K562 (cell line): ENCODE data around the gene OLAH. TPM values are rescaled to one million over a fixed set of nuclear protein-coding genes. Genes with fewer than 3 reads are reported as not detected.

Source experiments
- BMI1 ChIP-seq: fragments of 150-350 bp; IDR thresholded peaks from 2 replicates; pipeline ENCODE4 v1.6.1; 2014; ENCODE audit warnings: low read length
- E2F3 ChIP-seq: fragments of 250-450 bp; sonication (Bioruptor Pico); IDR thresholded peaks from 2 replicates; pipeline ENCODE4 v1.4.0; 2020; ENCODE audit warnings: mild to moderate bottlenecking
- ESRRA ChIP-seq: fragments of 450-650 bp; IDR thresholded peaks from 2 replicates; pipeline ENCODE4 v1.6.1; 2014; ENCODE audit warnings: low read depth, mild to moderate bottlenecking, moderate library complexity, borderline replicate concordance
- HMGN3 ChIP-seq: IDR thresholded peaks from 2 replicates; pipeline ENCODE4 v1.6.1; 2011; ENCODE audit warnings: borderline replicate concordance, low read depth, mild to moderate bottlenecking, mixed read lengths, low read length; ENCODE audit not compliant: insufficient read length; ENCODE audit errors: extremely low read depth
- KDM5B ChIP-seq: fragments of 200-600 bp; sonication (generic); IDR thresholded peaks from 2 replicates; pipeline ENCODE4 v1.6.1; 2012; ENCODE audit warnings: low read depth, mild to moderate bottlenecking, moderate library complexity, low read length, control low read depth, inconsistent platforms; ENCODE audit not compliant: insufficient replicate concordance
- NFIC ChIP-seq: fragments of 450-650 bp; IDR thresholded peaks from 2 replicates; pipeline ENCODE4 v1.6.1; 2017; ENCODE audit warnings: mild to moderate bottlenecking, inconsistent platforms
- NFXL1 ChIP-seq: fragments of 450-650 bp; formaldehyde crosslinking; IDR thresholded peaks from 2 replicates; pipeline ENCODE4 v1.4.0; 2021; ENCODE audit warnings: mild to moderate bottlenecking
- RB1 ChIP-seq: fragments of 450-650 bp; IDR thresholded peaks from 2 replicates; pipeline ENCODE4 v1.6.1; 2017; ENCODE audit warnings: low read depth, mild to moderate bottlenecking
- SAP30 ChIP-seq: fragments of 200-600 bp; sonication (generic); IDR thresholded peaks from 2 replicates; pipeline ENCODE4 v1.6.1; 2012; ENCODE audit warnings: borderline replicate concordance, low read depth, mild to moderate bottlenecking, moderate library complexity, low read length, control low read depth, inconsistent platforms; ENCODE audit not compliant: insufficient read depth, poor library complexity, severe bottlenecking
- SETDB1 ChIP-seq: IDR thresholded peaks from one replicate; pipeline ENCODE4 v1.6.1; 2012; ENCODE audit warnings: low read length, control low read depth, inconsistent platforms
- TAF7 ChIP-seq: fragments of 450-650 bp; IDR thresholded peaks from 2 replicates; pipeline ENCODE4 v1.6.1; 2016; ENCODE audit warnings: missing genetic modification characterization, missing compliant biosample characterization
- ZEB2 ChIP-seq: fragments of 450-650 bp; IDR thresholded peaks from 2 replicates; pipeline ENCODE4 v1.6.1; 2016
- polyA plus RNA-seq, 8 experiments: library from polyadenylated mRNA; depleted of rRNA in 4 of 8; stranded (reverse) in 5 of 8; unstranded in 3 of 8; fragments of >200 nt; fragmentation: Nextera tagmentation in 2 of 8; fragmentation: Illumina TruSeq in 1 of 8; extraction: Ambion mirVana in 2 of 8; extraction: Trizol in 1 of 8; gene quantifications; 2 replicates each; pipeline versions ENCODE4 v1.2.1 to v1.2.3, GENCODE V29; 2011 to 2014; ENCODE audit warnings: inconsistent platforms in 1 of 8, missing spikeins in 1 of 8
- total RNA-seq, 7 experiments: library from RNA; depleted of rRNA in 6 of 7; stranded (reverse); fragments of >200 nt in 6 of 7; fragmentation: Illumina TruSeq in 2 of 7; extraction: Trizol in 2 of 7; gene quantifications; 2 replicates each; pipeline versions ENCODE4 v1.2.1 to v1.2.3, GENCODE V29; 2011 to 2021; ENCODE audit warnings: low replicate concordance in 1 of 7
- TF ChIP-seq, protein P1 (sequence below), 3 experiments: IDR thresholded peaks in 2 of 3; conservative IDR thresholded peaks in 1 of 3; 2 replicates each; pipeline ENCODE4 v1.5.1; 2011 to 2012; ENCODE audit warnings: low read length in 3 of 3, mild to moderate bottlenecking in 3 of 3, control low read depth in 2 of 3, improper control_type of control experiment in 1 of 3, inconsistent platforms in 1 of 3, low read depth in 1 of 3, mixed read lengths in 1 of 3, moderate library complexity in 1 of 3; ENCODE audit not compliant: insufficient read depth in 2 of 3
- TF ChIP-seq, protein P2 (sequence below), 2 experiments: fragments of 450-650 bp; conservative IDR thresholded peaks; 2 replicates each; pipeline ENCODE4 v1.6.1; 2017; ENCODE audit warnings: mild to moderate bottlenecking in 2 of 2, moderate library complexity in 2 of 2
- TF ChIP-seq, protein P3 (sequence below): sonication (generic); formaldehyde crosslinking; IDR thresholded peaks from 2 replicates; pipeline ENCODE4 v1.8.0; 2022; ENCODE audit warnings: missing genetic modification reagents, mild to moderate bottlenecking, moderate library complexity, borderline replicate concordance
- TF ChIP-seq, protein P4 (sequence below), 2 experiments: fragments of 450-650 bp in 1 of 2; sonication (generic) in 1 of 2; formaldehyde crosslinking; conservative IDR thresholded peaks; 2 replicates each; pipeline versions ENCODE4 v1.4.0 to v1.8.1; 2020 to 2022; ENCODE audit warnings: mild to moderate bottlenecking in 1 of 2, missing genetic modification reagents in 1 of 2
- TF ChIP-seq, protein P5 (sequence below): fragments of 250-450 bp; sonication (Bioruptor Pico); IDR thresholded peaks from 2 replicates; pipeline ENCODE4 v1.8.0; 2021; ENCODE audit warnings: moderate library complexity, mild to moderate bottlenecking, inconsistent platforms

Gene OLAH
- total and polyA plus RNA-seq, 9 of the 15 experiments (the other 6 are each of a cell fraction or from before 2014, with no cell fraction given) = 0.11 to 0.45 (median 0.18) TPM; not detected in 3

DNA sequence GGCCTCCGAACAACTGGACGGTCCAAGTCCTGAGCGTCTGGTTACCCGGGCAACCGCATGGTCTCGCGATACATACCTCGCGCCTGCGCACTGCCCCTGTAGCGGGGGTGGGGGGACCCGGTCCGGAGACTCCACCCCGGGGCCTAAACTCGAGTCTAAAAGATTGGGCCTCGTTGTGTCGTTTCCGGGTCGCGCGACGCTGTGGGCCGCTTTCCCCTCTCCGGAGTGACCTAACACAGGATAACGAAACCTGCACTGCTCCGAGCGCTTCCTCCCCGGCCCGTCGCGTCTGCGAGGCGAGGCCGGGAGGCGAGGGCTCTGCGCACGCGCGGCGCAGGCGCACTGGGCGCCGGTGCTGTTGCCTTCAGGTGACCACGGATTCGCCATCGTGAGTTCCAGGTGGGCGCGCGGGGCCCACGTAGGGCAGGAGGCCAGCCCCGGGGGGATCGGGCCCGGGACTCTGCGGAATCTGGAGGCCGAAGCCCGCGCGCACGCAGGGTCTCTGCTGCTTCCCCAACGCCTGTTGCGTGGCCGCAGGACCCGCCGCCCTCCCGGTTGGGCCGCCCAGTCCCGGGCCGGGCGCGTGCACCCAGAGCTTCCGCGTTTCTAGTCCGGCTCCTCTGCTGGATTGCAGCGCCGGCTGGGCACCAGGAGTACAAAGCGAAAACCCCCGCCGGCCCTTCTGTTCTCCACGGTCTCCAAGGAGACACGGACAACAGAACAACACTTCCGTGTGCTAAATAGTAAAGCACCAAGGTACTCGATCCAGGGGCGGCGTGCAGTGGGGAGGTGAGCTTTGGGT, 53.5 kb downstream of the OLAH start, which contains the start of gene RPP38 (continued):
- TF ChIP-seq SAP30 (peak; percentile 45), NFXL1 (no peak), RB1 (peak; percentile 73; the same call in 1 of the 2 replicates), E2F3 (CRISPR knock-in tag) (peak; percentile 68; the same call in 1 of the 2 replicates), ESRRA (0 out of 2 replicates have a peak, but pooled peaks have one; percentile 26), TAF7 (tag) (0 out of 2 replicates have a peak, but pooled peaks have one; percentile 38), SETDB1 (no peak), BMI1 (peak; percentile 82), ZEB2 (0 out of 2 replicates have a peak, but pooled peaks have one; percentile 61), KDM5B (peak; percentile 80), NFIC (peak; percentile 41), HMGN3 (peak; percentile 17)
- TF ChIP-seq, protein P1, sequence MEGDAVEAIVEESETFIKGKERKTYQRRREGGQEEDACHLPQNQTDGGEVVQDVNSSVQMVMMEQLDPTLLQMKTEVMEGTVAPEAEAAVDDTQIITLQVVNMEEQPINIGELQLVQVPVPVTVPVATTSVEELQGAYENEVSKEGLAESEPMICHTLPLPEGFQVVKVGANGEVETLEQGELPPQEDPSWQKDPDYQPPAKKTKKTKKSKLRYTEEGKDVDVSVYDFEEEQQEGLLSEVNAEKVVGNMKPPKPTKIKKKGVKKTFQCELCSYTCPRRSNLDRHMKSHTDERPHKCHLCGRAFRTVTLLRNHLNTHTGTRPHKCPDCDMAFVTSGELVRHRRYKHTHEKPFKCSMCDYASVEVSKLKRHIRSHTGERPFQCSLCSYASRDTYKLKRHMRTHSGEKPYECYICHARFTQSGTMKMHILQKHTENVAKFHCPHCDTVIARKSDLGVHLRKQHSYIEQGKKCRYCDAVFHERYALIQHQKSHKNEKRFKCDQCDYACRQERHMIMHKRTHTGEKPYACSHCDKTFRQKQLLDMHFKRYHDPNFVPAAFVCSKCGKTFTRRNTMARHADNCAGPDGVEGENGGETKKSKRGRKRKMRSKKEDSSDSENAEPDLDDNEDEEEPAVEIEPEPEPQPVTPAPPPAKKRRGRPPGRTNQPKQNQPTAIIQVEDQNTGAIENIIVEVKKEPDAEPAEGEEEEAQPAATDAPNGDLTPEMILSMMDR (IDR thresholded peaks at IDR 0.05 in 2 of 3, conservative IDR thresholded peaks at IDR 0.05 in 1 of 3; ENCODE audit: insufficient read depth in 2 of 3, low read depth in 1 of 3, low read length in 3 of 3) = 0 out of 6 replicates have a peak, but pooled peaks of 1 of the 3 experiments have one; percentile 2
- TF ChIP-seq, protein P2, sequence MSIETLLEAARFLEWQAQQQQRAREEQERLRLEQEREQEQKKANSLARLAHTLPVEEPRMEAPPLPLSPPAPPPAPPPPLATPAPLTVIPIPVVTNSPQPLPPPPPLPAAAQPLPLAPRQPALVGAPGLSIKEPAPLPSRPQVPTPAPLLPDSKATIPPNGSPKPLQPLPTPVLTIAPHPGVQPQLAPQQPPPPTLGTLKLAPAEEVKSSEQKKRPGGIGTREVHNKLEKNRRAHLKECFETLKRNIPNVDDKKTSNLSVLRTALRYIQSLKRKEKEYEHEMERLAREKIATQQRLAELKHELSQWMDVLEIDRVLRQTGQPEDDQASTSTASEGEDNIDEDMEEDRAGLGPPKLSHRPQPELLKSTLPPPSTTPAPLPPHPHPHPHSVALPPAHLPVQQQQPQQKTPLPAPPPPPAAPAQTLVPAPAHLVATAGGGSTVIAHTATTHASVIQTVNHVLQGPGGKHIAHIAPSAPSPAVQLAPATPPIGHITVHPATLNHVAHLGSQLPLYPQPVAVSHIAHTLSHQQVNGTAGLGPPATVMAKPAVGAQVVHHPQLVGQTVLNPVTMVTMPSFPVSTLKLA (conservative IDR thresholded peaks at IDR 0.05) = peak; percentile 85 to 93
- TF ChIP-seq, protein P3, sequence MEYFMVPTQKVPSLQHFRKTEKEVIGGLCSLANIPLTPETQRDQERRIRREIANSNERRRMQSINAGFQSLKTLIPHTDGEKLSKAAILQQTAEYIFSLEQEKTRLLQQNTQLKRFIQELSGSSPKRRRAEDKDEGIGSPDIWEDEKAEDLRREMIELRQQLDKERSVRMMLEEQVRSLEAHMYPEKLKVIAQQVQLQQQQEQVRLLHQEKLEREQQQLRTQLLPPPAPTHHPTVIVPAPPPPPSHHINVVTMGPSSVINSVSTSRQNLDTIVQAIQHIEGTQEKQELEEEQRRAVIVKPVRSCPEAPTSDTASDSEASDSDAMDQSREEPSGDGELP (CRISPR knock-in tag) = peak; percentile 82
- TF ChIP-seq, protein P4, sequence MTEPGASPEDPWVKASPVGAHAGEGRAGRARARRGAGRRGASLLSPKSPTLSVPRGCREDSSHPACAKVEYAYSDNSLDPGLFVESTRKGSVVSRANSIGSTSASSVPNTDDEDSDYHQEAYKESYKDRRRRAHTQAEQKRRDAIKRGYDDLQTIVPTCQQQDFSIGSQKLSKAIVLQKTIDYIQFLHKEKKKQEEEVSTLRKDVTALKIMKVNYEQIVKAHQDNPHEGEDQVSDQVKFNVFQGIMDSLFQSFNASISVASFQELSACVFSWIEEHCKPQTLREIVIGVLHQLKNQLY (CRISPR knock-in tag; conservative IDR thresholded peaks at IDR 0.05) = no peak
- TF ChIP-seq, protein P5, sequence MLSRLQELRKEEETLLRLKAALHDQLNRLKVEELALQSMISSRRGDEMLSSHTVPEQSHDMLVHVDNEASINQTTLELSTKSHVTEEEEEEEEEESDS (CRISPR knock-in tag) = no peak
